Cardiac muscle cell (in vitro differentiated cells and primary cell): ENCODE data around the gene MGARP. TPM values are rescaled to one million over a fixed set of nuclear protein-coding genes. Genes with fewer than 3 reads are reported as not detected.

Experiments used
- DNase-seq, 2 donors: peaks; one replicate each; pipeline versions ENCODE4 v3.0.0 to v3.0.0-alpha.2; 2010 to 2017; ENCODE audit warnings: low read depth in 1 of 2, low spot score in 1 of 2
- H3K27ac ChIP-seq: fragments of 200-600 bp; sonication (generic); 2 replicates; pipeline ENCODE4 v1.5.1; 2016
- H3K27me3 ChIP-seq: fragments of 200-600 bp; sonication (generic); 2 replicates; pipeline ENCODE4 v1.6.0; 2016; ENCODE audit warnings: control low read depth
- H3K36me3 ChIP-seq: fragments of 200-600 bp; sonication (generic); 2 replicates; pipeline ENCODE4 v1.5.1; 2016; ENCODE audit warnings: control low read depth
- H3K4me1 ChIP-seq: fragments of 200-600 bp; sonication (generic); 2 replicates; pipeline ENCODE4 v1.8.1; 2017; ENCODE audit warnings: low read depth, mild to moderate bottlenecking, mixed run types
- H3K4me3 ChIP-seq: fragments of 200-600 bp; sonication (generic); 2 replicates; pipeline ENCODE4 v1.5.1; 2016; ENCODE audit warnings: mild to moderate bottlenecking
- H3K9me3 ChIP-seq: fragments of 200-600 bp; sonication (generic); 2 replicates; pipeline ENCODE4 v1.5.1; 2017; ENCODE audit warnings: low read depth, mild to moderate bottlenecking, control low read depth
- CTCF ChIP-seq: IDR thresholded peaks from 2 replicates; pipeline ENCODE4 v1.5.1; 2012; ENCODE audit warnings: low read depth, mild to moderate bottlenecking, low read length
- polyA plus RNA-seq: library from polyadenylated mRNA; unstranded; fragments of >200 nt; fragmentation: Nextera tagmentation; extraction: Ambion mirVana; gene quantifications from 2 replicates; pipeline ENCODE4 v1.2.1, GENCODE V29; 2016
- total RNA-seq: library from RNA; depleted of rRNA; stranded (reverse); fragments of >200 nt; gene quantifications from 2 replicates; pipeline ENCODE4 v1.2.3, GENCODE V29; 2016

MGARP gene
- total and polyA plus RNA-seq, 2 experiments from 2014 or later, result 3.0 to 4.4 TPM

GRCh38 chr4:139282721-139283075 lies 2.7 kb upstream of the MGARP start:
- DNase-seq, result no peak
- peaks cover 27% of the 10 kb centered on the region for H3K27me3 ChIP-seq
- no peak overlapping the region for H3K4me3 ChIP-seq
- no peaks in the 10 kb centered on the region for H3K9me3 ChIP-seq
- no peaks in the 10 kb centered on the region for H3K4me1 ChIP-seq
- H3K27ac ChIP-seq, result no peak overlapping the region
- H3K36me3 ChIP-seq, result no peaks in the 10 kb centered on the region
- no peak for TF ChIP-seq CTCF

DNA sequence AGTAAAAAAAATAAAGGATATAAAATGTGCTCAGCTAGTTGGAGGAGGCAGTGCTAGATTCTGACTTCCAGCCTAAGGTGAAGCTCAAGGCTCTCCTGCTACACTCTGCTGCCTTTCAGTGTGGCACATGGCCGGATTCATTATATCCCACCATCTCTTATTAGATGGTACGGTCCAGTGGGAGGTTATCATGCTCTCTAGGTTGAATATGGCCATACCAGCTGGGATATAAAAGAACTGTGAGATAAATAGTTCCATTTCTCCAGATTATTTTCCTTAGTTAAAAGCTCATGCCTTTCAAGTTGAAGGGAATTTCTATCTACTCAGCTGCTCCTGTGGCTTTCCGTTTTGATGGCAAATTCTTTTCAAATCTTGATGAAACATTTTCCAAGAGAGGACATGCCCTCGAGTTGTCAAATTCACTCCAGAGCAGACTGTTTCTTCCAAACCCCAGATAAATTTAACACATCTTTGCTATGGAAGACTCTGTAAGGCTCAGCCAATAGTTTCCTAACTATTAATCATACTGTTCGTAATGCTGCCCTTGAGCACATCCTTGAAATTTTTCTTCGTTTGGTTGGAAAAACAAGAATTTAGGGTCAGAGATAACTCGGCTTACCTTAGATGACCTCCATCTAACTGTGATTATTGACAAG lies 2.2 kb upstream of the MGARP start:
- Histone ChIP-seq H3K36me3 (no peaks in the 10 kb centered on the region), H3K27me3 (peaks cover 32% of the 10 kb centered on the region), H3K4me1 (no peaks in the 10 kb centered on the region), H3K4me3 (no peak overlapping the region), H3K27ac (no peak overlapping the region), H3K9me3 (no peaks in the 10 kb centered on the region)
- peak in 1 of 2 donors; percentile 51 for DNase-seq
- no peak for TF ChIP-seq CTCF

- Histone ChIP-seq H3K4me3 (peak overlapping the region; percentile 33), H3K4me1 (no peaks in the 10 kb centered on the region), H3K27ac (no peak overlapping the region), H3K9me3 (no peaks in the 10 kb centered on the region), H3K36me3 (no peaks in the 10 kb centered on the region), H3K27me3 (peaks cover 50% of the 10 kb centered on the region)
- DNase-seq, result no peak
- no peak for TF ChIP-seq CTCF
These were observed 889 bp downstream of the MGARP start for GRCh38 chr4:139278912-139279759.

GRCh38 chr4:139278485-139278884 lies 1.5 kb downstream of the MGARP start:
- DNase-seq, result no peak
- no peaks in the 10 kb centered on the region for H3K4me1 ChIP-seq
- no peaks in the 10 kb centered on the region for H3K9me3 ChIP-seq
- no peak overlapping the region for H3K27ac ChIP-seq
- no peak for TF ChIP-seq CTCF
- H3K36me3 ChIP-seq, result no peaks in the 10 kb centered on the region
- peaks cover 50% of the 10 kb centered on the region for H3K27me3 ChIP-seq
- H3K4me3 ChIP-seq, result no peak overlapping the region

DNA sequence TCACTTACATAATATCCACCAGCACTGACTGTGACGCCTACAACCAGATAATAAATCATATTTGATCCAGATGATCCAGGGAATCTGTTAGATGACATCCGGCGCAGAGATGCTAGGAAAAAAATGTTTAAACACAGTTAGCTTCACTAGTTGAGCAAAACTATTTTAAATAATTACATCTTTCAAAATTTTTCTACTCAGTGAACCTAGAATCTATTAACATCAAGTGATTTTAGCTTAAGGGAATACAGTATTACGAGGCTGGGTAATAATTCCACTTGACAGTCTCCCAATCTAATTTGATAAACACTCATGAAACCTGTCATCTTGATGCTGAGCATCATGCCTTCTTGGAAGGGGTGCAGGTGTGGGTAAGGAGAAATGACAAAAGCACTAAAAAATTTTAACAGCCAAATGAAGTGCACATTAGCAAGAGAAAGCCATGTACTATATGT lies 4.7 kb downstream of the MGARP start:
- no peaks in the 10 kb centered on the region for H3K36me3 ChIP-seq

More for the DNA sequence above, 4.7 kb downstream of the MGARP start:
- TF ChIP-seq CTCF, result no peak
- Histone ChIP-seq H3K27me3 (peaks cover 49% of the 10 kb centered on the region), H3K4me3 (no peak overlapping the region), H3K4me1 (no peaks in the 10 kb centered on the region), H3K9me3 (no peaks in the 10 kb centered on the region), H3K27ac (no peak overlapping the region)
- no peak for DNase-seq
